GM12865 (cell line): ENCODE measurements around the gene RREB1.

Experiments
- DNase-seq: peaks from one replicate; pipeline ENCODE4 v3.0.0; 2010; ENCODE audit warnings: low read depth
- H3K4me3 ChIP-seq: 2 replicates; pipeline ENCODE4 v1.5.1; 2011; ENCODE audit warnings: mild to moderate bottlenecking, low read depth, low read length, control low read depth
- CTCF ChIP-seq: IDR thresholded peaks from 2 replicates; pipeline ENCODE4 v1.5.1; 2011; ENCODE audit warnings: low read length, control low read depth, low read depth, inconsistent platforms; ENCODE audit not compliant: insufficient read depth; ENCODE audit errors: missing control alignments

RREB1 gene

DNA sequence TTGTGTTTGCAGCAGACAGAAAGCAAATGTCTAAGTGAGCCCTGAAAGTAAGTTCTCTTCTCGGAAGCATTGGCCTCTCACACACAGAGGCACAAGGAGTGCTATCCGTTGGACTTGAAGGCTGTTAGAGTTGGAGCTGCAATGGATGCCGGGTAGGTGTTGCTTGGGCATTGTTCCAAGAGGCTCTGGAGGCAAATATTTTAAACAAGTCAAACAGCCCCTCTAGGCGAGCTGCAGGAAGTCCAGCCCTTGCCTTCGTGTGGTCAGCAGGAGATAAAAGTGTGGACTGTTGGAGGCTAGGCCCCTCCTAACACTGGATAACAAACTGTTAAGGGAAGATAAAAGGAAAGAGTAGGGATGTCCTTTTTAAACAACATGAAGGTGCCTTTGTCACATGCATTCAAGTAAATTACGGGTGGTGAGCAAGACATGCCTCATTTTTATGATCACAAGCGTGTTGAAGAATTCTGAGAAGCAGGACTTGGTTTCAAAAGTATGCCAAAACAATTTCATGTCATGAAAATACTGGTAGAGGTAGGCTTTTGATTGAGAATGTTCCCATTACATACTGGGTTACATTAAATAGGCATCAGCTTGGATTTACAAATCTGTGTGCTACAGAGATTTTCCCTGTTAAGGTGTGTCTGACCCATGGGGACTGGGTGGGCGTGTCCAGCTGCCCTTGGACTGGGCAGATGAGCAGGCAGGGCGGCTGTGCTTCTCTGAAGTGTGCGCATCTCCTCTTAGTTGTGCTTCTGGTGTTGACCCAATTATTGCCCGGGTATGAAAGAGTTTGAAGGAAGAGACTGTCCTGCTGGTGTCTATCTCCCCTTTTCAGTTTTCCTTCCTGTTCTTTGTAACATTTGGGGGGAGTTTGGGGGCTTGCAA is 57.5 kb downstream of the RREB1 start:
- TF ChIP-seq CTCF = no peak
- no peak for DNase-seq
- H3K4me3 ChIP-seq = no peak overlapping the region

DNA sequence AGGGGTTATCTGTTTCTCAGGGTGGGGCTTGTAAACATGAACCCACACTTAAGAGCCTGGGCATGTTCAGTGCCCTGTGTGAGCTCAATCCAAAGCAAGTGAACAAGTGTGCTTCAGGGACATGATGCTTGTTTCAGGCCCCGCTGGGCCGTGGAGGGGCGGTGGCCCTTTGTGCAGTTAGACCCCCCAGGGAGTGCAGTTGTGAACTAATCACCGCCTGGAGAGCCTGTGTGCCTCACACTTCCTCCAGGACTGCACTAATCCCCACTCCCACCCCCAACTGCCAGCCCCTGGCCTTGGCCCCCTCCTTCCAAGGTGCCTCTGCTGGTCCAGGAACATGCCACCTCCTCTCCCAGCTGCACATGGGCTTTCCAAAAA is 58.1 kb downstream of the RREB1 start:
- no peak for TF ChIP-seq CTCF
- DNase-seq = no peak
- no peak overlapping the region for H3K4me3 ChIP-seq

GRCh38 chr6:7166410-7167293 is 58.9 kb downstream of the RREB1 start:
- TF ChIP-seq CTCF = no peak
- no peak overlapping the region for H3K4me3 ChIP-seq
- DNase-seq = no peak

DNA sequence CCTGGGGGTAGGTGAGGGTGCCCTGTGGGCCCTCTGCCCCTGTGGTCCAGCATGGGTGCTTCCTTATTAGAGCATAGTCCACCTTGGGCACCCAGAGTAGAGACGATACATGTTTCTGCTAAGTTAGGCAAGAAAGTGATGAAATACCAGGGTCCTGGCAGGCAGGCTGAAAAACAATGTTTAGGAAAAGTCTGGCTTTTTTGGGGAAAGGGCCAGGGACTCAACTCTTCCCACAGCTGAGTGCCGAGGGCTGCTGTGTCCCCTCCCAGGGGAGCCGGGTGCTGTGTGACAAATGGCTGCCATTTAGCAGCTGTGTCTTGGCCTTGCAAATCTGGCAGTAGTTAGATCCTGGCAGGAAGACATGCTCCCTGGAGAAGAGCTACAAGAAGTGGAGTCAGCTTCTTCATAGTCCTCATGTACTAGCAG is 61.5 kb downstream of the RREB1 start:
- no peak overlapping the region for H3K4me3 ChIP-seq
- no peak for DNase-seq
- no peak for TF ChIP-seq CTCF

DNA sequence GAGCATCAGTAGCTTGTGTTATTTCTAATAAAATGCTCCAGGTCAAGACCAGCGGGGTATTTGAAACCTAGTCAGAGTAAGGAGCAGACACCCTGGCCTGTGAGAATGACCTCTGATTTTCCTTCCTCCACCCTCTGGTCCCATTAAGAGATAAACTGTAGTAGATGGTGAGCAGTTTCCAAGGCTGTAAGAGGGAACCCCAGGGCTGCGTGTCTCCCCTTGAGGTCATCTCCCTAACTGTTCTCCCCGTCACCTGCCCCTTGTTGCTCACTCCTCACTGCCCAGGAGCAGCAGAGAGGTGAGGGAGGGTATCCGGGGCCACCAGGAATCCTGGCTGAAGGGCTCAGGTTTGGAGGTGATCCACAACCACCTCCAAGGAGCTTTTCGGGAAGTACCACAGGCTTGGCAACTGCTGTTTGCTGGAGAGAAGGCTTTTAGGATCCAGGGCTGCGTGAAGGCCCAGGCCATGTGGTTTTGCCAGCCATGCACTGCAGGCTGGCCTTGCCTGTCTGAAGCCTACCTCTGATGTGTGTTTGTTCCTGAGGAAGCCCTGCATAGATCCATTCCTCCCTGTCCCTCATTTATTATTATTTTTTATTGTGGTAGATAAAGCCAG is 62.5 kb downstream of the RREB1 start:
- TF ChIP-seq CTCF = no peak
- DNase-seq = no peak
- H3K4me3 ChIP-seq = no peak overlapping the region

DNA sequence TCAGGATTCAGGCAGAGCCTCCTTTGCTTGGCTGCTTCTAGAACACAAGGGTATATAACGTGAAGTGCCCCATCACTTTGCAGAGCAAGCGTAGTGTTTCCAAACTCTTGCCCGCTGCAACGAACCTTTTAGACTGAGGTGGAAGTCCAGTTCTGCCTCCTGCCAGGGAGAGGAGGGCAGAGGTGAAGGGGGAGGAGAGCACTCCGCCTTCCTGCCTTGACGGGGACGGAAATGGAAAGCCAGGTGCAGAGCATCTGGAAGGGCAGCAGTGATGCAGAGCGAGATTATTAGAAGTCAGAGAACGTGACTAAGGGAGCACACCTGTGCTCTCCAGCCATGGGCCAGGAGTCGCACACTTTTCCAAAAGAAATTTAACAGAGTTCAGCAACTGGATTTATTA is 63.4 kb downstream of the RREB1 start:
- TF ChIP-seq CTCF = no peak
- peak; percentile 36 for DNase-seq
- H3K4me3 ChIP-seq = no peak overlapping the region
